Astrocyte (in vitro differentiated cells and primary cell): ENCODE measurements around the gene L3MBTL4. TPM values are rescaled to one million over a fixed set of nuclear protein-coding genes. Genes with fewer than 3 reads are reported as not detected.

ENCODE experiments used
- DNase-seq: peaks from one replicate; pipeline ENCODE4 v3.0.0-alpha.2; 2010; ENCODE audit warnings: low read depth
- FAIRE-seq: peaks from 2 replicates; lab custom pipeline; 2011; peaks lifted over from hg19 to GRCh38; lab: Jason Lieb, UNC
- H2AFZ ChIP-seq: 2 replicates; pipeline ENCODE4 v1.6.0; 2012; ENCODE audit warnings: low read depth, low read length, inconsistent platforms
- H3K27ac ChIP-seq: 2 replicates; pipeline ENCODE4 v1.5.1; 2011; ENCODE audit warnings: low read depth, low read length, inconsistent platforms
- H3K27me3 ChIP-seq: 2 replicates; pipeline ENCODE4 v1.6.0; 2011; ENCODE audit warnings: low read length, inconsistent platforms; ENCODE audit not compliant: insufficient read depth
- H3K36me3 ChIP-seq: 2 replicates; pipeline ENCODE4 v1.5.1; 2011; ENCODE audit warnings: low read length, inconsistent platforms; ENCODE audit not compliant: insufficient read depth
- H3K4me1 ChIP-seq: 2 replicates; pipeline ENCODE4 v1.5.1; 2011; ENCODE audit warnings: low read length, inconsistent platforms; ENCODE audit not compliant: insufficient read depth
- H3K4me2 ChIP-seq: 2 replicates; pipeline ENCODE4 v1.6.0; 2012; ENCODE audit warnings: low read length, inconsistent platforms
- H3K4me3 ChIP-seq: 2 replicates; pipeline ENCODE4 v1.5.1; 2011; ENCODE audit warnings: low read depth, mild to moderate bottlenecking, low read length, inconsistent platforms; ENCODE audit not compliant: insufficient read depth
- H3K79me2 ChIP-seq: 2 replicates; pipeline ENCODE4 v1.6.0; 2012; ENCODE audit warnings: mild to moderate bottlenecking, low read length, inconsistent platforms; ENCODE audit not compliant: insufficient read depth
- H3K9ac ChIP-seq: 2 replicates; pipeline ENCODE4 v1.6.0; 2012; ENCODE audit warnings: mild to moderate bottlenecking, low read length, inconsistent platforms
- H3K9me3 ChIP-seq: 2 replicates; pipeline ENCODE4 v1.5.1; 2012; ENCODE audit warnings: low read depth, mild to moderate bottlenecking, low read length, inconsistent platforms; ENCODE audit not compliant: insufficient read depth
- H4K20me1 ChIP-seq: 2 replicates; pipeline ENCODE4 v1.6.0; 2012; ENCODE audit warnings: low read length, inconsistent platforms; ENCODE audit not compliant: insufficient read depth
- H3K27ac Mint-ChIP-seq: one replicate; pipeline ENCODE4 v1.8.0; 2021; ENCODE audit warnings: mild to moderate bottlenecking, mixed read lengths; ENCODE audit not compliant: unreplicated experiment
- H3K27me3 Mint-ChIP-seq: one replicate; pipeline ENCODE4 v1.8.0; 2021; ENCODE audit warnings: low read depth, mixed read lengths; ENCODE audit not compliant: unreplicated experiment
- H3K36me3 Mint-ChIP-seq: one replicate; pipeline ENCODE4 v1.8.0; 2021; ENCODE audit warnings: low read depth, mixed read lengths; ENCODE audit not compliant: unreplicated experiment
- H3K4me1 Mint-ChIP-seq: one replicate; pipeline ENCODE4 v1.8.0; 2021; ENCODE audit warnings: low read depth, mixed read lengths; ENCODE audit not compliant: unreplicated experiment
- H3K4me3 Mint-ChIP-seq: one replicate; pipeline ENCODE4 v1.8.0; 2021; ENCODE audit warnings: mild to moderate bottlenecking, moderate library complexity, mixed read lengths; ENCODE audit not compliant: unreplicated experiment
- H3K9me3 Mint-ChIP-seq: one replicate; pipeline ENCODE4 v1.8.0; 2021; ENCODE audit warnings: mild to moderate bottlenecking, mixed read lengths; ENCODE audit not compliant: unreplicated experiment
- EZH2 ChIP-seq: IDR thresholded peaks from 2 replicates; pipeline ENCODE4 v1.6.1; 2012; ENCODE audit warnings: mild to moderate bottlenecking, low read length, inconsistent platforms; ENCODE audit not compliant: insufficient read depth
- total RNA-seq: library from RNA; stranded (reverse); gene quantifications from 2 replicates; pipeline ENCODE4 v1.2.1, GENCODE V29; 2021
- TF ChIP-seq, protein P1 (sequence below): IDR thresholded peaks from 2 replicates; pipeline ENCODE4 v1.5.1; 2011; ENCODE audit warnings: low read depth, mild to moderate bottlenecking, inconsistent platforms, low read length, moderate library complexity; ENCODE audit not compliant: insufficient read depth

L3MBTL4 gene
- total RNA-seq, 1 donor from 2014 or later: 0.52 TPM

DNA sequence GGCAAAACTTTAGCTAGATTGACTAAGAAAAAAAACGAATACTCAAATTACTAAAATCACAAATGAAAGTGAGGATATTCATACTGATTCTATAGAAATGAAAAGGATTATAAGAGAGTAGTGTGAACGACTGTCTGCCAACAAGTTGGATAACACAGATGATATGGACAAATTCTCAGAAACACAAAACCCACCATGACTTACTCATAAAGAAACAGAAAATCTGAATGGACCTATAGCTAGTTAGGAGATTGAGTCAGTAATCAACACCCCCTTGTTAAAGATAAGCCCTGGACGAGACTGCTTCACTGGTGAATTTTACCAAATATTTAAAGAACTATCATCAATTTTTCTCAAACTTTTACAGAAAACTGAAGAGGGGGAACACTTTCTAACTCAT lies 410.6 kb downstream of the L3MBTL4 start:
- Histone ChIP-seq H3K79me2 (no peaks in the 10 kb centered on the region), H4K20me1 (no peaks in the 10 kb centered on the region), H3K9me3 (no peaks in the 10 kb centered on the region), H3K27ac (no peak overlapping the region), H3K27me3 (no peaks in the 10 kb centered on the region), H3K4me3 (no peak overlapping the region), H3K36me3 (no peaks in the 10 kb centered on the region), H3K4me1 (peaks cover 3% of the 10 kb centered on the region), H3K9ac (no peak overlapping the region), H3K4me2 (no peak overlapping the region), H2AFZ (no peak overlapping the region)
- FAIRE-seq (no peak), DNase-seq (no peak)
- no peaks in the 10 kb centered on the region for H3K36me3 Mint-ChIP-seq
- no peak overlapping the region for H3K4me3 Mint-ChIP-seq
- no peak for TF ChIP-seq EZH2
- TF ChIP-seq, protein P1, sequence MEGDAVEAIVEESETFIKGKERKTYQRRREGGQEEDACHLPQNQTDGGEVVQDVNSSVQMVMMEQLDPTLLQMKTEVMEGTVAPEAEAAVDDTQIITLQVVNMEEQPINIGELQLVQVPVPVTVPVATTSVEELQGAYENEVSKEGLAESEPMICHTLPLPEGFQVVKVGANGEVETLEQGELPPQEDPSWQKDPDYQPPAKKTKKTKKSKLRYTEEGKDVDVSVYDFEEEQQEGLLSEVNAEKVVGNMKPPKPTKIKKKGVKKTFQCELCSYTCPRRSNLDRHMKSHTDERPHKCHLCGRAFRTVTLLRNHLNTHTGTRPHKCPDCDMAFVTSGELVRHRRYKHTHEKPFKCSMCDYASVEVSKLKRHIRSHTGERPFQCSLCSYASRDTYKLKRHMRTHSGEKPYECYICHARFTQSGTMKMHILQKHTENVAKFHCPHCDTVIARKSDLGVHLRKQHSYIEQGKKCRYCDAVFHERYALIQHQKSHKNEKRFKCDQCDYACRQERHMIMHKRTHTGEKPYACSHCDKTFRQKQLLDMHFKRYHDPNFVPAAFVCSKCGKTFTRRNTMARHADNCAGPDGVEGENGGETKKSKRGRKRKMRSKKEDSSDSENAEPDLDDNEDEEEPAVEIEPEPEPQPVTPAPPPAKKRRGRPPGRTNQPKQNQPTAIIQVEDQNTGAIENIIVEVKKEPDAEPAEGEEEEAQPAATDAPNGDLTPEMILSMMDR: no peak
- H3K27ac Mint-ChIP-seq: no peak overlapping the region
- H3K4me1 Mint-ChIP-seq: peaks cover 4% of the 10 kb centered on the region
- H3K9me3 Mint-ChIP-seq: peaks cover 8% of the 10 kb centered on the region
- no peaks in the 10 kb centered on the region for H3K27me3 Mint-ChIP-seq

DNA sequence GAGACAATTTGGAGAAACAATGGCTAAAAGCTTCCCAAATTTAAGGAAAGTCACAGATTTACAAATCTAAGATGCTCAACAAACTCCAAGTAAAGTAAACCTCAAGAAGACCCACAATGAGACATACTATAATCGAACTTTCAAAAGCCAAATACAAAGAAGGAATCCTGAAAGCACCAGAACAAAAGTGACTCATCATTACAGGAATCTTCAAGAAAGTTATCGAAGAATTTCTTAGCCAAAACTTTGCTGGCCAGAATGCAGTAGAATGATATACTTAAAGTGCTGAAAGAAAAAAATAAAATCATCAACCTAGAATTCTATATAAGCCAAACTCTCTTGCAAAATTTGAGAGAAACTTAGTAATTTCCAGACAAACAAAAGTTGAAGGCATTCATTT lies 412.8 kb downstream of the L3MBTL4 start:
- Mint-ChIP-seq H3K4me1 (peaks cover 12% of the 10 kb centered on the region), H3K36me3 (no peaks in the 10 kb centered on the region), H3K27me3 (no peaks in the 10 kb centered on the region), H3K9me3 (peaks cover 7% of the 10 kb centered on the region), H3K4me3 (no peak overlapping the region), H3K27ac (no peak overlapping the region)
- no peak for TF ChIP-seq EZH2
- TF ChIP-seq, protein P1: no peak
- no peak overlapping the region for H2AFZ ChIP-seq
- no peaks in the 10 kb centered on the region for H3K36me3 ChIP-seq
- DNase-seq (peak; percentile 61), FAIRE-seq (peak; percentile 43)
- H3K4me3 ChIP-seq: no peak overlapping the region
- no peak overlapping the region for H3K27ac ChIP-seq
- no peaks in the 10 kb centered on the region for H3K9me3 ChIP-seq
- no peak overlapping the region for H3K9ac ChIP-seq
- no peaks in the 10 kb centered on the region for H3K27me3 ChIP-seq
- H3K4me1 ChIP-seq: peaks cover 3% of the 10 kb centered on the region
- H4K20me1 ChIP-seq: no peaks in the 10 kb centered on the region
- H3K4me2 ChIP-seq: peak overlapping the region; percentile 4
- H3K79me2 ChIP-seq: no peaks in the 10 kb centered on the region

DNA sequence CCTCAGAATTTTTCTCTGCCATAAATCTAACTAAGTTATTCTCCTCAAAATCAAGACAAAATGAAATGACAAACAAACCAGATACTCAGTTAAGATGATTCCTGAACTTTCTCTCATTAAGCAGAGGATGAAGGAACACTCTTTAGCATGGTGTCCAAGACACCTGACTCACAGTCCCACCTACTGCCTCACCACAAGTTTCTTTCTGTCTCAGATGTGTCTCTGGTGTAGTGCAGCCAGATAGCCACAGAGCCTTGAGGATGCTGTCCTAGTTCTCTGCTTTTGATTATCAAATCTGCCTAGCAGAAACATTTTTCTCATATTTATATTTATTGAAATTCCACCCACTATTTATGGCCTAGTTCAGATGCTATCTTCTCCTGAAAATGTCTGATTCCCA lies 415.8 kb downstream of the L3MBTL4 start:
- peaks cover 7% of the 10 kb centered on the region for H3K9me3 Mint-ChIP-seq
- H3K4me3 Mint-ChIP-seq: no peak overlapping the region
- DNase-seq: no peak
- Histone ChIP-seq H3K4me2 (no peak overlapping the region), H4K20me1 (no peaks in the 10 kb centered on the region), H3K4me3 (no peak overlapping the region), H3K36me3 (no peaks in the 10 kb centered on the region), H3K9me3 (no peaks in the 10 kb centered on the region), H3K4me1 (peaks cover 3% of the 10 kb centered on the region), H3K27me3 (peaks cover 2% of the 10 kb centered on the region), H3K27ac (no peak overlapping the region), H3K79me2 (no peaks in the 10 kb centered on the region), H2AFZ (no peak overlapping the region), H3K9ac (no peak overlapping the region)
- no peak for FAIRE-seq
- TF ChIP-seq, protein P1: no peak
- TF ChIP-seq EZH2: no peak
- H3K36me3 Mint-ChIP-seq: no peaks in the 10 kb centered on the region
- no peaks in the 10 kb centered on the region for H3K27me3 Mint-ChIP-seq
- H3K4me1 Mint-ChIP-seq: peaks cover 15% of the 10 kb centered on the region
- no peak overlapping the region for H3K27ac Mint-ChIP-seq
